AG04449 (cell line): ENCODE measurements around the gene TMPRSS3.

ENCODE experiments used
- CTCF ChIA-PET: fragments of 350-600 bp; formaldehyde crosslinking; extraction: SDS; loops from one replicate; lab custom pipeline; 2021; ENCODE audit warnings: antibody characterized with exemption; lab: Yijun Ruan, JAX
- POLR2A ChIA-PET: fragments of 400-600, 350-600 bp; formaldehyde crosslinking; extraction: SDS; loops from one replicate; lab custom pipeline; 2020; ENCODE audit warnings: antibody characterized with exemption, inconsistent platforms; lab: Yijun Ruan, JAX
- DNase-seq: peaks from one replicate; pipeline ENCODE4 v3.0.0-alpha.2; 2010; ENCODE audit warnings: low read depth, low spot score
- H3K4me3 ChIP-seq: 2 replicates; pipeline ENCODE4 v1.5.1; 2011; ENCODE audit warnings: low read depth, mild to moderate bottlenecking, control low read depth, low read length
- TF ChIP-seq, protein P1 (sequence below): IDR thresholded peaks from one replicate; pipeline ENCODE4 v1.5.1; 2011; ENCODE audit warnings: mild to moderate bottlenecking, moderate library complexity, low read length, control low read depth, inconsistent platforms; ENCODE audit not compliant: insufficient read depth; ENCODE audit errors: missing control alignments

The TMPRSS3 gene

DNA sequence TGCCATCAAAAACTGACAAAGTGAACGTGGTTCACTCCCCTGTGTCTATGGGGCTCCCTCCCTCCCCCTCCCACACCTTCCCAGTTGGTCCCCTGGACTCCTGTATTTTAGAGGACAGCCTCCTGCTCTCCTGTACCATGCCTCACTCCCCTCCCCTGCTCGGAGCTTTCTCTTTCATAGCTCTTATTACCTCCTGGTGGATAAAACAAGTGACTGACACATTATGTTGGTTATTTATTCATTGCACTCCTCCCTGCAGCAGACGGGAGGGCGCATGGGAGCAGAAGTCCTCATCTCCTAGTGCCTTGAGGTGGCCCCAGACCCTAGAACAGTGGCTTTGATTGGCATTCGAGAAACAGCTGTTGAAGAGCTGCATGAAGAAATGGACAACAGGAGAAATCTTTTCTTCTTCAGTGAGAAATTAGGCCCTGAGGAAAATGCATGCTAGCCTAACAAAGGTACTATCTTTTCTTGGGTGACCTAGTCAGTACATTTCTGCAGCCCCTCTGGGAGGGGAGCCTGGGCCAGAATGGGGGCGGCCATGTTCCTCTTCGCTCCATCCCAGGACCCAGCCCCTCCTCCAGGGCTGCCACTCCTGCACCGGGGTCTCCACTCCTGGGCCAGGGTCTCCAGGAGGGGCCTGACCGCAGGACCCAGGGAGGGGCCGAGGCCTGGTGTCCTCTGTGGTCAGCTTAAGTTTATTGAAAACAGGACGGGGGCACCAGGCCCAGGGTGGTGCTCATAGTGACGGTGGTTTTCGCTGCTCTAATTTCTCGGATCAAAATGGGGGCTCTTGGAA, 28.3 kb downstream of the TMPRSS3 start:
- POLR2A ChIA-PET = no interaction called here
- CTCF ChIA-PET = interaction anchor here (1.4 kb wide), 1 partner anchor 31 kb away, joined by 4 read pairs; no protein-coding TSS in a partner anchor
- TF ChIP-seq, protein P1, sequence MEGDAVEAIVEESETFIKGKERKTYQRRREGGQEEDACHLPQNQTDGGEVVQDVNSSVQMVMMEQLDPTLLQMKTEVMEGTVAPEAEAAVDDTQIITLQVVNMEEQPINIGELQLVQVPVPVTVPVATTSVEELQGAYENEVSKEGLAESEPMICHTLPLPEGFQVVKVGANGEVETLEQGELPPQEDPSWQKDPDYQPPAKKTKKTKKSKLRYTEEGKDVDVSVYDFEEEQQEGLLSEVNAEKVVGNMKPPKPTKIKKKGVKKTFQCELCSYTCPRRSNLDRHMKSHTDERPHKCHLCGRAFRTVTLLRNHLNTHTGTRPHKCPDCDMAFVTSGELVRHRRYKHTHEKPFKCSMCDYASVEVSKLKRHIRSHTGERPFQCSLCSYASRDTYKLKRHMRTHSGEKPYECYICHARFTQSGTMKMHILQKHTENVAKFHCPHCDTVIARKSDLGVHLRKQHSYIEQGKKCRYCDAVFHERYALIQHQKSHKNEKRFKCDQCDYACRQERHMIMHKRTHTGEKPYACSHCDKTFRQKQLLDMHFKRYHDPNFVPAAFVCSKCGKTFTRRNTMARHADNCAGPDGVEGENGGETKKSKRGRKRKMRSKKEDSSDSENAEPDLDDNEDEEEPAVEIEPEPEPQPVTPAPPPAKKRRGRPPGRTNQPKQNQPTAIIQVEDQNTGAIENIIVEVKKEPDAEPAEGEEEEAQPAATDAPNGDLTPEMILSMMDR = no peak
- H3K4me3 ChIP-seq = no peak overlapping the region
- no peak for DNase-seq

DNA sequence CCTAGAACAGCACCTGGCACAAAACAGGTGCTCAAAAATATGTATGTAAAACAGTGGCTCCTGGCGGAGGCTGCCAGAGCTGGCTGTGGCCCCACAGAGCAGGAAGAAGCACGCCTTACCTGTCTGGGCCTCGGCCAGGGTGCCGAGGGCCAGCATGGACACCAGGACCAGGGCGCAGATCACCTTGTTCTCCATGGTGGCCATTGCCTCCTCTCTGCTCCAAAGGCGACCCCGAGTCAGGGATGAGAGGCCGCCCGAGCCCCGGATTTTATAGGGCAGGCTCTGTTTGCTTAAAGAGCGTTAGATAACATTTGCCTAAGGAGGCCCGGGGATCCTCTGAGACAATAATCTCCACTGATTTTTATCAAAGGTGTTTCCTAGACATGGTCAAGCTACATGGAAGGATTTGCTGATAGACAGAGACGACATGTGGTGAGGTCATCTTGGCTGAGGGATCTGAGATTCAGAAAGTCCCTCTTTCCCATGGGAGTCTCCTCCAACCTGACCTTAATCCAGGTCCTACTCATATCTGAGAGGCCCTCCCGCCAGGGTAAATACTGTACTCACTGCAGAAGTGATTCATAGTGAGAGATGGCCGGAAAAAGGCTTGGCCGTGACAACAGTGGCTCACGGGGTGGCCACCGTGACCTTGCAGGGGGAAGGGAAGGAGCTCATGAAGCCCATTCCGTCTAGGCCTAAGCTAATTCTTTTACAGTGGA, 29.4 kb downstream of the TMPRSS3 start, which contains the start of gene TFF1:
Gene TFF1 (minus strand): TSS at position 244 of the 719 bp plus-strand sequence. CDS start 40 bp downstream, at position 204.
- POLR2A ChIA-PET = no interaction called here
- DNase-seq = no peak
- CTCF ChIA-PET = interaction anchor here (1.4 kb wide), 1 partner anchor 32 kb away, joined by 4 read pairs; no protein-coding TSS in a partner anchor
- no peak within 1 kb of the TSS for H3K4me3 ChIP-seq
- TF ChIP-seq, protein P1 = no peak

DNA sequence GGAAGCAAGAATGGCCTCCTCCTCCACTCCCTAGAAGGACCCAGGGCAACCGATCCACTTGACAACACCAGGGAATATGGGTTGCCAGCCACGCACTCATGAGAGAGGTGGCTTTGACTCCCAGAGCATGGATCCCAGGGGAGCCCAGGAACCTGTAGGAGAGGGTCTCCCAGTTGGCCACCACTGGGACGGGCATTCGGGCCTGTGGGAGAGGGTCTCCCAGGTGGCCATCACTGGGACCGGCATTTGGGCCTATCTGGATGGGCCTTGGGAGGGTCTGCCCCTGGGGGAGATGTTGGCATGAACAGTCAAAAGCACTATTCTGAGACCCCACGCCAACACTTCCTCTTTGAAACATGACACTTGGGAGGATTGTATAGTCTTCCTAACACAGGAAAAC, 30.1 kb downstream of the TMPRSS3 start:
- CTCF ChIA-PET = no interaction called here
- TF ChIP-seq, protein P1 = no peak
- POLR2A ChIA-PET = no interaction called here
- H3K4me3 ChIP-seq = no peak overlapping the region
- DNase-seq = no peak

DNA sequence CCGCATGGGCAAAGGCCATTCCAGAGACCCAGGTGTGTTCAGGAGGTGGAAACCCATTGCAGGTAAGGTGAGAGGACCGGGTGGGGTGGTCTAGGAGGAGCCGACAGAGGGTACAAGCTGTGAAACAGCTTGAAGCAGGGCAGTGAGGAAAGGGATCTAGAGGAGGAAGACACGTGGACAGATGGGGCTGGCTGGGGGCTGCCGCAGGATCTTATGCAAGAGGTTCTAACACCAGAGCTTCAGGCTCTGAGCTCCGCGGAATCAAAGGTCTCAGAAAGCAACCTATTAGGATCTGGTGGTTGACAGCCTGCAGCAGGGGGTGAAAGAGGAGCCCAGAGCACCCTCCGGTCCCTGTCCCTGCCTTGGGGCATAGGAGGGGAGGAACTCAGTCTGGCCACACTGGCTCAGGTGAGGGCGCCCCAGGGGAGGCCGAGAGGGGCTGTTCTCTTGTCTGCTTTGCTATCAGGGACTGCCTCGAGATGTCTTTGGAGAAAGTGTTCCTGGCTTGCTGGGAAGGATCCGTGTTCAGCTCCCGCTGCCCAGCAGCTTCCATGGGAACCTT, 31.5 kb downstream of the TMPRSS3 start:
- no peak for DNase-seq
- TF ChIP-seq, protein P1 = no peak
- ChIA-PET POLR2A (no interaction called here), CTCF (no interaction called here)
- no peak overlapping the region for H3K4me3 ChIP-seq

DNA sequence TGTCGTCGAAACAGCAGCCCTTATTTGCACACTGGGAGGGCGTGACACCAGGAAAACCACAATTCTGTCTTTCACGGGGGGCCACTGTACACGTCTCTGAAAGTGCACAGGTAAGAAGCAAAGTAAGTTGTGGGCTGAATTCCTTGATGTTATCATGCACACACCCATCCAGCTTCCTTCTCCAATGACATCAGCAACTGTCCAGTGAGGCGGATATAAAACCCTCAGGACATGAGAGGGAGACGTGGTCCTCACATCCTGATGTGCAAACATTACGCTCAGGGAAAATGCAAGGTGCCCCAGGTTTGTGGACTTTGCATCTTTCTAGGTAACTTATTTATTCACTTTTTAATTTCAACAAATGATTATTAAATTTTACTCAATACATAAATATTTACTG, 32.5 kb downstream of the TMPRSS3 start:
- TF ChIP-seq, protein P1 = no peak
- DNase-seq = no peak
- no peak overlapping the region for H3K4me3 ChIP-seq
- ChIA-PET POLR2A (no interaction called here), CTCF (no interaction called here)

DNA sequence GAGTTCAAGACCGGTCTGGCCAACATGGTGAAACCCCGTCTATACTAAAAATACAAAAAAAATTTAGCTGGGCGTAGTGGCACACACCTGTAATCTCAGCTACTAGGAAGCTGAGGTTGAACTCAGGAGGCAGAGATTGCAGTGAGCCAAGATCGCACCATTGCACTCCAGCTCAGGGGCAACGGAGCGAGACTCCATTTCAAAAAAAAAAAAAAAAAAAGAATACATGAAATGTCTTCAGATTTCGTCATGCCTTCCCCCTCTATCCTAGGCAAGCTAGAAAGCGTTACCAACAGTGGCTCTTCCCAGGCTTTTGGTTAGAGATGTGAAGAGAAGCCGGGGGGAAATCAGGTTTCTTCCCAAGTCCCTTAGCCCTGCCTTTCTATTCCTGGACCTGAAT, 33.2 kb downstream of the TMPRSS3 start:
- no peak overlapping the region for H3K4me3 ChIP-seq
- DNase-seq = no peak
- ChIA-PET CTCF (no interaction called here), POLR2A (no interaction called here)
- TF ChIP-seq, protein P1 = no peak
